HFFc6 (cell line): Measurements from ENCODE around the gene TMEM232. TPM values are rescaled to one million over a fixed set of nuclear protein-coding genes. Genes with fewer than 3 reads are reported as not detected.
"Not testable (repeated sequence)": the region's sequence is repeated elsewhere in the genome, so short reads cannot be mapped to it uniquely, and the experiment has no call there.

Source experiments
- DNase-seq: peaks from one replicate; pipeline ENCODE4 v3.0.0-alpha.2; 2018
- H3K27ac Mint-ChIP-seq: 2 replicates; pipeline ENCODE4 v1.8.0; 2020; ENCODE audit warnings: mild to moderate bottlenecking, mixed read lengths
- H3K27me3 Mint-ChIP-seq: 2 replicates; pipeline ENCODE4 v1.8.0; 2021; ENCODE audit warnings: mild to moderate bottlenecking, moderate library complexity, mixed read lengths; ENCODE audit not compliant: insufficient read depth
- H3K36me3 Mint-ChIP-seq: 2 replicates; pipeline ENCODE4 v1.8.0; 2021; ENCODE audit warnings: low read depth, mixed read lengths
- H3K4me1 Mint-ChIP-seq: 2 replicates; pipeline ENCODE4 v1.8.0; 2020; ENCODE audit warnings: low read depth, mixed read lengths
- H3K4me3 Mint-ChIP-seq: 2 replicates; pipeline ENCODE4 v1.8.0; 2020; ENCODE audit warnings: mild to moderate bottlenecking, moderate library complexity, mixed read lengths
- H3K9me3 Mint-ChIP-seq: 2 replicates; pipeline ENCODE4 v1.8.0; 2020; ENCODE audit warnings: mild to moderate bottlenecking, mixed read lengths
- total RNA-seq, 6 experiments: library from RNA; stranded (reverse); fragmentation: NEBNext Ultra II Directional; extraction: Animal tissue kit (Norgen Biotek cat#: 25700); gene quantifications; 2 replicates in 1 of 6; 3 replicates in 5 of 6; pipeline ENCODE4 v1.2.3, GENCODE V29; 2021
- TF ChIP-seq, protein P1 (sequence below): fragments of 200-600 bp; sonication (generic); IDR thresholded peaks from 2 replicates; pipeline ENCODE4 v1.5.0; 2021; ENCODE audit warnings: antibody characterized with exemption, mild to moderate bottlenecking

The TMEM232 gene
- total RNA-seq, 6 experiments from 2014 or later: 0.36 to 1.3 (median 1.0) TPM

DNA sequence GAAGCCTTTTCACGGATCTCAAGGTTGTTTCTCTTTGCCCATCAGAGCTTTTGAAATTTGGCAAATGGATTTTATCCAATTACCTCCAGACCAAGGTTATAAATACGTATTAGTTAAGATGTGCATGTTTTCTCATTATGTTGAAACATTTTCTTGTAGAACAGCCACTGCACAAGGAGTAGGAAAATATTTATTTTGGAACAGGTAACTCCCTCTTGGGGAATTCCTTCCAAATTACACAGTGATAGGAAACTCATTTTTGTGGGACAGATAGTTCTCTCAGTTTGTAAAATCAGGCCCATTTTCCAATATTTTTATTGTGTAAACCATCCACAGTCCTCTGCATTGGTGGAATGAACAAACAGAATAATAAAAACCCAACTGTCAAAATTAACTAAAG, 23.0 kb downstream of the TMEM232 start:
- Mint-ChIP-seq H3K4me1 (no peaks in the 10 kb centered on the region), H3K4me3 (no peak overlapping the region), H3K36me3 (no peaks in the 10 kb centered on the region), H3K27me3 (no peaks in the 10 kb centered on the region), H3K27ac (no peak overlapping the region), H3K9me3 (peaks cover 4% of the 10 kb centered on the region)
- TF ChIP-seq, protein P1, sequence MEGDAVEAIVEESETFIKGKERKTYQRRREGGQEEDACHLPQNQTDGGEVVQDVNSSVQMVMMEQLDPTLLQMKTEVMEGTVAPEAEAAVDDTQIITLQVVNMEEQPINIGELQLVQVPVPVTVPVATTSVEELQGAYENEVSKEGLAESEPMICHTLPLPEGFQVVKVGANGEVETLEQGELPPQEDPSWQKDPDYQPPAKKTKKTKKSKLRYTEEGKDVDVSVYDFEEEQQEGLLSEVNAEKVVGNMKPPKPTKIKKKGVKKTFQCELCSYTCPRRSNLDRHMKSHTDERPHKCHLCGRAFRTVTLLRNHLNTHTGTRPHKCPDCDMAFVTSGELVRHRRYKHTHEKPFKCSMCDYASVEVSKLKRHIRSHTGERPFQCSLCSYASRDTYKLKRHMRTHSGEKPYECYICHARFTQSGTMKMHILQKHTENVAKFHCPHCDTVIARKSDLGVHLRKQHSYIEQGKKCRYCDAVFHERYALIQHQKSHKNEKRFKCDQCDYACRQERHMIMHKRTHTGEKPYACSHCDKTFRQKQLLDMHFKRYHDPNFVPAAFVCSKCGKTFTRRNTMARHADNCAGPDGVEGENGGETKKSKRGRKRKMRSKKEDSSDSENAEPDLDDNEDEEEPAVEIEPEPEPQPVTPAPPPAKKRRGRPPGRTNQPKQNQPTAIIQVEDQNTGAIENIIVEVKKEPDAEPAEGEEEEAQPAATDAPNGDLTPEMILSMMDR: no peak
- DNase-seq: no peak

DNA sequence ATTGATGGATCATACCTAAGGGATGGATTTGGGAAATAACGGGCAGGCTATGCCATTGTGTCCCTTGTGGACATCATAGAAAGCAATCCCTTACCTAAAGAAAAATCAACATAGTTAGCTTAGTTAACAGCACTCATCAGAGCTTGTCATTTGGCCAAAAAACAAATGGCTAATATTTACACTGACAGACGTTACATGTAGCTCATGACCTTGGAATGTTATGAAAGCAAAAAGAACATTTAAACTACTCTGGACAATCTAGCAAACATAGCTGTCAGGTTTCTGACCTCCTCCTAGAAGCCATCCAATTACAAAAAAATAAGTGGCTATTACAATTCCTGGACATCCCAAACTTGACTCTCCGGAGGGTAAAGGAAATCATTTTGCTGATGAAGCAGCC, 23.8 kb downstream of the TMEM232 start:
- no peak for DNase-seq
- Mint-ChIP-seq H3K27me3 (no peaks in the 10 kb centered on the region), H3K4me3 (no peak overlapping the region)

DNA sequence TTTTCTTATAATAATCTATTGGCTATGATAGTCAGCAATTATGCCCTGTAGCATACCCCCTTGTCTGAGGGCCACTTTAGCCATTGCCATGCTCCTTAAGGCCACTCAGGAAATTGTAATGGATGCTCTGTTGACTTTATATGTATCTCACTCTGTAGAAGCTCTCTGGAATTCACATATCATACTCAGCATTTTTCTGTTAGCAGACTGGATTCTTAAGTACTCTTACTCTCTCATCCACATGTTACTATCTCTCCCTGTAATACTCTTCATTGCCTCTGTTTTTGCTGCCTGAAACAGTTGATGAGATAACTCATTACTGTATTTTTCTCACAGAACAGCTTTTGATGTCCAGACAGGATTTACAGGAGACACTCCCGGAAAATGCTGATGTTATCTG, 24.2 kb downstream of the TMEM232 start:
- Mint-ChIP-seq H3K36me3 (no peaks in the 10 kb centered on the region), H3K27me3 (no peaks in the 10 kb centered on the region), H3K4me1 (no peaks in the 10 kb centered on the region), H3K4me3 (no peak overlapping the region), H3K9me3 (peaks cover 4% of the 10 kb centered on the region), H3K27ac (no peak overlapping the region)
- no peak for DNase-seq
- TF ChIP-seq, protein P1: no peak

More for the DNA sequence above, 23.8 kb downstream of the TMEM232 start:
- Mint-ChIP-seq H3K4me1 (no peaks in the 10 kb centered on the region), H3K9me3 (peaks cover 4% of the 10 kb centered on the region), H3K36me3 (no peaks in the 10 kb centered on the region), H3K27ac (no peak overlapping the region)
- TF ChIP-seq, protein P1: no peak

DNA sequence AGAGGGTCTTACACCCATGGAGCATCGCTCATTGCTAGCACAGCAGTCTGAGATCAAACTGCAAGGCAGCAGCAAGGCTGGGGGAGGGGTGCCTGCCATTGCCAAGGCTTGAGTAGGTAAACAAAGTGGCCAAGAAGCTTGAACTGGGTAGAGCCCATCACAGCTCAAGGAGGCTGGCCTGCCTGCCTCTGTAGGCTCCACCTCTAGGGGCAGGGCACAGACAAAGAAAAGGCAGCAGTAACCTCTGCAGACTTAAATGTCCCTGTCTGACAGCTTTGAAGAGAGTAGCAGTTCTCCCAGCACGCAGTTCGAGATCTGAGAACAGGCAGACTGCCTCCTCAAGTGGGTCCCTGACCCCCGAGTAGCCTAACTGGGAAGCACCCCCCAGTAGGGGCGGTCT, 33.8 kb downstream of the TMEM232 start:
- H3K36me3 Mint-ChIP-seq, H3K4me1 Mint-ChIP-seq, DNase-seq, H3K4me3 Mint-ChIP-seq, H3K27ac Mint-ChIP-seq, H3K27me3 Mint-ChIP-seq: not testable (repeated sequence)
- H3K9me3 Mint-ChIP-seq: peaks cover 42% of the 10 kb centered on the region

DNA sequence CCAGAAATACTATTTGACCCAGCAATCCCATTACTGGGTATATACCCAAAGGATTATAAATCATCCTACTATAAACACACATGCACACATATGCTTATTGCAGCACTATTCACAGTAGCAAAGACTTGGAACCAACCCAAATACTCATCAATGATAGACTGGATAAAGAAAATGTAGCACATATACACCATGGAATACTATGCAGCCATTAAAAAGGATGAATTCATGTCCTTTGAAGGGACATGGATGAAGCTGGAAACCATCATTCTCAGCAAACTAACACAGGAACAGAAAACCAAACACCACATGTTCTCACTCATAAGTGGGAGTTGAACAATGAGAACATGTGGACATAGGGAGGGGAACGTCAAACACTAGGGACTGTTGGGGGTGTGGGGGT, 35.9 kb downstream of the TMEM232 start:
- peaks cover 44% of the 10 kb centered on the region for H3K9me3 Mint-ChIP-seq
- not testable (repeated sequence) for H3K36me3 Mint-ChIP-seq, DNase-seq, H3K4me3 Mint-ChIP-seq, H3K27me3 Mint-ChIP-seq, H3K27ac Mint-ChIP-seq, H3K4me1 Mint-ChIP-seq

DNA sequence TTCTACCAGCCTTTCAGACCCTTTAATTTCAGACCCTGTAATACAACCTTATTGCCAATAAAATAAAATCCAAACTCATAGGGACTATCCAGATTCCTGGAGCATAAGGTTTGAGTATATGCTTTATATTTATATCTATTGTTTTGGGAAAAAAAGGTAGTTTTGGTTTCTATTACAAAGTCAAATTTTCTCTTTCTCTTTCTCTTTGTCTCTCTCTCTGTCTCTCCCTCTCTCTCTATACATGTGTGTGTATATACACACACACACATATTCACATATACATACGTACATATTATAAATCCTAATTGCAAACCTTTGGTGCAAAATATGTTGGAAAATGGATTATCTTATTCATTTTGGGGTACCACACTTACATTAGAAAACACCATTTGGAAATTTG, 39.0 kb downstream of the TMEM232 start:
- no peak overlapping the region for H3K27ac Mint-ChIP-seq
- H3K27me3 Mint-ChIP-seq: no peaks in the 10 kb centered on the region
- no peaks in the 10 kb centered on the region for H3K4me1 Mint-ChIP-seq
- no peaks in the 10 kb centered on the region for H3K36me3 Mint-ChIP-seq
- peaks cover 24% of the 10 kb centered on the region for H3K9me3 Mint-ChIP-seq
- TF ChIP-seq, protein P1: no peak
- H3K4me3 Mint-ChIP-seq: no peak overlapping the region
- DNase-seq: no peak

DNA sequence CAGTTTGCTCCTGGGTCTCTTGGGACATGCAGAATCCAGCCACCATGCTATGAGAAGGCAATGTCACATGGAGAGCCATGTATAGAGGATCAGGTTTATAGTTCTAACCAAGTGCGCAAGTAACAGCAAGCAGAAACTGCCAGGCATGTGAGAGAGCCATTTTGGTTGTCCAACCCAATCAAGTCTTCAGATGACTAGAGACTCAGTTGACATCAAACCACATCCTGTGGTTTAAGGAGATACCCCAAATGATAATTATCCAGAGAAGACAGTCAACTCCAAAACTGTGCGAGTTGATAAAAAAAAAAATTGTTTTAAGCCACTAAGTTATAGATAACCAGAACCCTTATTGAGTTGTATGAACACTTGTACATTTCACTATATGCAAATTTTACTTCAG, 40.2 kb downstream of the TMEM232 start:
- Mint-ChIP-seq H3K27ac (no peak overlapping the region), H3K4me3 (no peak overlapping the region), H3K27me3 (no peaks in the 10 kb centered on the region), H3K4me1 (no peaks in the 10 kb centered on the region), H3K9me3 (peaks cover 24% of the 10 kb centered on the region), H3K36me3 (no peaks in the 10 kb centered on the region)
- DNase-seq: no peak
- TF ChIP-seq, protein P1: no peak
